Naive thymus-derived CD4-positive, alpha-beta T cell (primary cell): ENCODE results near the gene TUBA1C. TPM values are rescaled to one million over a fixed set of nuclear protein-coding genes. Genes with fewer than 3 reads are reported as not detected.

Source experiments
- ATAC-seq: fragments of 150-1000 bp; cut with Tn5 transposase; 2 replicates; pipeline ENCODE4 v1.10.0; 2021; ENCODE audit warnings: mild to moderate bottlenecking, moderate library complexity
- CTCF ChIA-PET: fragments of 350-600 bp; sonication (Branson Sonifier 250); formaldehyde crosslinking; loops from one replicate; lab custom pipeline; 2021; ENCODE audit warnings: antibody characterized with exemption; lab: Charles Lee
- POLR2A ChIA-PET: fragments of 350-600 bp; sonication (Branson Sonifier 250); formaldehyde crosslinking; loops from one replicate; lab custom pipeline; 2021; ENCODE audit warnings: antibody characterized with exemption, inconsistent platforms; lab: Charles Lee
- DNase-seq, 9 donors: peaks; one replicate each; pipeline versions ENCODE4 v3.0.0 to v3.0.0-alpha.2; 2020 to 2022; ENCODE audit warnings: mixed read lengths in 1 of 9
- H3K27ac ChIP-seq: one replicate; pipeline ENCODE4 v1.7.0; 2013; ENCODE audit warnings: mild to moderate bottlenecking, low read depth, low read length, moderate library complexity
- H3K27me3 ChIP-seq, 2 donors: one replicate each; pipeline ENCODE4 v1.7.0; 2013; ENCODE audit warnings: low read length in 2 of 2, mild to moderate bottlenecking in 2 of 2, moderate library complexity in 2 of 2; ENCODE audit not compliant: control insufficient read depth in 2 of 2, insufficient read depth in 2 of 2
- H3K36me3 ChIP-seq, 3 experiments: 1 replicate in 2 of 3; 2 replicates in 1 of 3; pipeline ENCODE4 v1.7.0; 2013; ENCODE audit warnings: low read length in 3 of 3, mild to moderate bottlenecking in 3 of 3, moderate library complexity in 1 of 3; ENCODE audit not compliant: insufficient read depth in 3 of 3, control insufficient read depth in 2 of 3
- H3K4me1 ChIP-seq, 2 donors: one replicate each; pipeline ENCODE4 v1.7.0; 2013; ENCODE audit warnings: low read length in 2 of 2, mild to moderate bottlenecking in 2 of 2, moderate library complexity in 1 of 2; ENCODE audit not compliant: control insufficient read depth in 2 of 2, insufficient read depth in 2 of 2
- H3K4me3 ChIP-seq: 2 replicates; pipeline ENCODE4 v1.7.0; 2013; ENCODE audit warnings: mild to moderate bottlenecking, low read length
- H3K9me3 ChIP-seq, 3 experiments: 1 replicate in 2 of 3; 2 replicates in 1 of 3; pipeline ENCODE4 v1.7.0; 2013; ENCODE audit warnings: low read length in 3 of 3; ENCODE audit not compliant: control insufficient read depth in 2 of 3
- H3K27ac Mint-ChIP-seq, 9 donors: one replicate each; pipeline ENCODE4 v1.8.0; 2020 to 2022; ENCODE audit warnings: mixed read lengths in 9 of 9, mild to moderate bottlenecking in 8 of 9, moderate library complexity in 5 of 9, inconsistent platforms in 2 of 9
- H3K27me3 Mint-ChIP-seq, 5 donors: one replicate each; pipeline ENCODE4 v1.8.0; 2021 to 2022; ENCODE audit warnings: mixed read lengths in 5 of 5, mild to moderate bottlenecking in 1 of 5
- H3K36me3 Mint-ChIP-seq, 5 donors: one replicate each; pipeline ENCODE4 v1.8.0; 2020 to 2022; ENCODE audit warnings: mixed read lengths in 5 of 5, mild to moderate bottlenecking in 3 of 5, inconsistent platforms in 1 of 5
- H3K4me1 Mint-ChIP-seq, 7 donors: one replicate each; pipeline ENCODE4 v1.8.0; 2020 to 2022; ENCODE audit warnings: mixed read lengths in 7 of 7, mild to moderate bottlenecking in 3 of 7, inconsistent platforms in 1 of 7
- H3K4me3 Mint-ChIP-seq, 10 donors: one replicate each; pipeline ENCODE4 v1.8.0; 2020 to 2022; ENCODE audit warnings: mild to moderate bottlenecking in 10 of 10, mixed read lengths in 10 of 10, moderate library complexity in 6 of 10, inconsistent platforms in 2 of 10
- H3K9me3 Mint-ChIP-seq, 11 donors: one replicate each; pipeline ENCODE4 v1.8.0; 2020 to 2022; ENCODE audit warnings: mixed read lengths in 11 of 11, mild to moderate bottlenecking in 4 of 11, inconsistent platforms in 1 of 11, moderate library complexity in 1 of 11
- intact Hi-C, 2 donors: fragments of 100-400 bp; cut with micrococcal nuclease; formaldehyde crosslinking; loops; one replicate each; pipeline ENCODE4 v1.15.1; 2023
- polyA plus RNA-seq, 2 donors: library from polyadenylated mRNA; unstranded; fragments of 300-500 nt; fragmentation: Illumina TruSeq; gene quantifications; one replicate each; pipeline ENCODE4 v1.2.3, GENCODE V29; 2021
- total RNA-seq, 6 experiments: library from RNA in 5 of 6; stranded (reverse) in 5 of 6; gene quantifications; 1 replicate in 5 of 6; 2 replicates in 1 of 6; pipeline ENCODE4 v1.2.3 and lab custom pipeline; 2021 to 2026

TUBA1C gene
- total and polyA plus RNA-seq, 7 experiments from 2014 or later: 17.9 to 195 (median 23.1) TPM

DNA sequence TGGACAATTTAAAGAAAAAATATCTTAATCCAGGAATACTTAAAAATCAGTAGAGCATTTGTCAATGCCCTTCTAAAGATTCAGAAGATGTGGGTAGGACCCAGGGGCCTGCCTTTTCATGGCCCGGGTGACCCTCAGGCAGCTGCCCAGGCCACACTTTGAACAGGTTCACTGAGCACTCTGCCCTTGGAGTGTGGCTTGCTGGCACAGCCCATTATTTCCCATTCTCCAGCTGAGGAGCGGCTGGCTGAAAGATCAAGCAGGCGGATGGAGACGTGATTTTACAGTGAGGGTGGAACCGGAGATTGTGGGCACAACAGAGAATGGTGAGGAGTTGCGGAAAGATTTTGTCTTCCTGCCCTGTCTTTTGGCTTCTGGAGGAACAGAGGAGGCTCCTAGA lies 23.0 kb downstream of the TUBA1C start:
- Mint-ChIP-seq H3K4me3 (no peak overlapping the region), H3K36me3 (no peaks in the 10 kb centered on the region), H3K27ac (no peak overlapping the region), H3K9me3 (no peaks in the 10 kb centered on the region), H3K27me3 (peaks cover 31 to 50% (median 35%) of the 10 kb centered on the region in 5 donors), H3K4me1 (peaks cover 0 to 1% (median 0%) of the 10 kb centered on the region in 7 donors)
- no peak overlapping the region for H3K27ac ChIP-seq
- intact Hi-C loops: loop anchor here (1.0 kb wide), 5 partner anchors 8 to 226 kb away; partner anchors contain the start of gene C1QL4 (in 2 of the 2)
- H3K27me3 ChIP-seq: no peaks in the 10 kb centered on the region
- ChIA-PET CTCF (interaction anchor here (1.0 to 3.7 kb wide), 6 partner anchors 8 to 225 kb away, joined by 3 to 27 read pairs (median 8); partner anchors contain the start of genes C1QL4 and PRPH), POLR2A (no interaction called here)
- no peak for DNase-seq
- H3K9me3 ChIP-seq: no peaks in the 10 kb centered on the region
- H3K4me3 ChIP-seq: no peak overlapping the region
- no peaks in the 10 kb centered on the region for H3K36me3 ChIP-seq
- no peaks in the 10 kb centered on the region for H3K4me1 ChIP-seq
- no peak for ATAC-seq

DNA sequence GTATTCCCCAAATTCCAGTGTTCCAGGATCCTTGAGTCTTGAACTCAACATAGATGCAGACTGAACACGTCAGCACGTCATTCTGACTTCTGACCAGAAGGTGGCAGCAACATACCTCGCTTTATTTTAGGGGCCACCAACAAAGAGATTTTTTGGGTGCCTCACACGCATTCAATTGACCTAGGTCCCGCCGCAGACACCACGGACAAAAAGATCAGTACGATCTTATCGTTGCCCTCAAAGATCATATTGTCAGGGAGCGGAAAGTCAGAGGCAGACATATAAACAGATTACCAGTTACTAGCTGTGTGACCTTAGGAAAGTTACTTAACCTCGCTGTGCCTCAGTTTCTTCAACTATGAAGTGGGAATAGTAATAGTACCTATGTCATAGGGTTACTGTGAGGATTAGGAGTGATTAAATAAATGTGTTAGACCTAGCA lies 23.6 kb downstream of the TUBA1C start:
- DNase-seq (peak in 8 of 9 donors; percentile 37 to 71 (median 66)), ATAC-seq (peak; percentile 85)
- intact Hi-C loops: loop anchor here (1.0 kb wide), 5 partner anchors 8 to 226 kb away; partner anchors contain the start of gene C1QL4 (in 2 of the 2)
- Mint-ChIP-seq H3K4me3 (no peak overlapping the region), H3K9me3 (no peaks in the 10 kb centered on the region), H3K27me3 (peaks cover 31 to 53% (median 38%) of the 10 kb centered on the region in 5 donors), H3K36me3 (no peaks in the 10 kb centered on the region), H3K4me1 (peaks cover 0 to 1% (median 0%) of the 10 kb centered on the region in 7 donors), H3K27ac (no peak overlapping the region)
- no peaks in the 10 kb centered on the region for H3K9me3 ChIP-seq
- POLR2A ChIA-PET: interaction anchor here (0.7 kb wide), 1 partner anchor 10 kb away, joined by 3 read pairs; no protein-coding TSS in a partner anchor
- no peak overlapping the region for H3K4me3 ChIP-seq
- CTCF ChIA-PET: interaction anchor here (0.7 to 4.5 kb wide), 13 partner anchors 9 to 224 kb away, joined by 3 to 27 read pairs (median 6); partner anchors contain the start of genes C1QL4 and DNAJC22
- H3K4me1 ChIP-seq: no peaks in the 10 kb centered on the region
- H3K36me3 ChIP-seq: no peaks in the 10 kb centered on the region
- H3K27ac ChIP-seq: no peak overlapping the region
- H3K27me3 ChIP-seq: no peaks in the 10 kb centered on the region

DNA sequence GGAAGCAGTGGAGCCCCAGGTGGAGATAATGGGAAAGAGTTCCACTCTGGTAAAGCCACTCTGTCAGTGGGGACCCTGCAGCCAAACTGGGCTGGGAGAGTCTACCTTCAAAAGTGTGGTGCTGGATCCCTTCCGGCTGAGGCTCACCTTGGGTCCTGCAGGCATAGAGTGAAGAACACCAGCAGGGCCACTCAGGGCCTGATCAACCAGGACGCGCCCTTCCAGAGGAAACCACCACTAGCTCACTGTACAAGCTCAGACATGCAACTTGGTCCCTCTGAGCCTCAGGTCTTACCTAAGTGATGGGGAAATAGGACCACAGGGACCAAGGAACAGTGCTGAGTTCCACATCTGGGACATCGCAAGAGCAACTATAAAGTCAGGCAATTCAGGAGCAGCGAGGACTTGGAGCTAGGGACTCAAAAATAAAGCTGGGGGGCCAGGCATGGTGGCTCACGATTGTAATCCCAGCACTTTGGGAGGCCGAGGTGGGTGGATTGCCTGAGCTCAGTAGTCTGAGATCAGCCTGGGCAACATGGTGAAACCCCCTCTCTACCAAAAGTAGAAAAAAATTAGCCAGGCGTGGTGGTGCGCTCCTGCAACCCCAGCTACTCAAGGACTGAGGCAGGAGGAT lies 24.2 kb downstream of the TUBA1C start:
- POLR2A ChIA-PET: interaction anchor here (0.6 to 0.7 kb wide), 2 partner anchors 10 to 29 kb away, joined by 3 read pairs; no protein-coding TSS in a partner anchor
- no peak overlapping the region for H3K4me3 Mint-ChIP-seq
- Histone ChIP-seq H3K27ac (no peak overlapping the region), H3K36me3 (no peaks in the 10 kb centered on the region), H3K4me3 (no peak overlapping the region), H3K27me3 (peaks cover 0 to 3% of the 10 kb centered on the region in 2 donors), H3K9me3 (no peaks in the 10 kb centered on the region), H3K4me1 (no peaks in the 10 kb centered on the region)
- H3K27ac Mint-ChIP-seq: no peak overlapping the region
- no peaks in the 10 kb centered on the region for H3K36me3 Mint-ChIP-seq
- H3K27me3 Mint-ChIP-seq: peaks cover 31 to 55% (median 39%) of the 10 kb centered on the region in 5 donors
- H3K4me1 Mint-ChIP-seq: peaks cover 0 to 1% (median 0%) of the 10 kb centered on the region in 7 donors
- intact Hi-C loops: loop anchor here (1.0 kb wide), 5 partner anchors 7 to 225 kb away; partner anchors contain the start of gene C1QL4 (in 2 of the 2)
- ATAC-seq (no peak), DNase-seq (no peak)
- CTCF ChIA-PET: interaction anchor here (0.6 to 4.5 kb wide), 16 partner anchors 8 to 224 kb away, joined by 3 to 27 read pairs (median 4); partner anchors contain the start of genes C1QL4 and DNAJC22
- no peaks in the 10 kb centered on the region for H3K9me3 Mint-ChIP-seq

DNA sequence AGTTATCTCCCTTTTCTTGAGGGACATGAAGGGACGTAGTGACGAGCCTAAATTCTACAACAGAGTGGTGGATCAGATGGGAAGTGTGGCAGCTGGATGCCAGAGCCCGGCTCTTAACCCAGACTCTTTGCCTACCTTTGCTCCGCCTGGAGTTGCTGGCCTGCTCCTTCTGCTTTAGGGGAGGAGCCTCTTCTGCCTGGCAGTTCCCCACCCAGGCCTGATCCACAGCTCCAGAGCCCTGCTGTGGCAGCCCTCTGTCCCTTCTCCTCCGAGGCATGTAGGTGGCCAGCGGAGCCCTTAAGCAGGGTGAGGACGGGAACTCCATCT lies 27.8 kb downstream of the TUBA1C start:
- H3K4me1 Mint-ChIP-seq: peaks cover 7 to 15% (median 13%) of the 10 kb centered on the region in 7 donors
- no peak overlapping the region for H3K27ac Mint-ChIP-seq
- H3K4me3 ChIP-seq: no peak overlapping the region
- H3K27ac ChIP-seq: no peak overlapping the region
- ATAC-seq (no peak), DNase-seq (no peak)
- peaks cover 10 to 11% of the 10 kb centered on the region in 2 donors for H3K4me1 ChIP-seq
- H3K9me3 ChIP-seq: no peaks in the 10 kb centered on the region
- POLR2A ChIA-PET: no interaction called here
- CTCF ChIA-PET: interaction anchor here (4.5 kb wide), 1 partner anchor 50 kb away, joined by 21 read pairs; no protein-coding TSS in a partner anchor
- H3K36me3 ChIP-seq: no peaks in the 10 kb centered on the region
- H3K9me3 Mint-ChIP-seq: no peaks in the 10 kb centered on the region
- peaks cover 0 to 15% of the 10 kb centered on the region in 2 donors for H3K27me3 ChIP-seq
- H3K4me3 Mint-ChIP-seq: no peak overlapping the region
- no peaks in the 10 kb centered on the region for H3K36me3 Mint-ChIP-seq
- H3K27me3 Mint-ChIP-seq: peaks cover 28 to 64% (median 40%) of the 10 kb centered on the region in 5 donors
- intact Hi-C loops: no loop called here

DNA sequence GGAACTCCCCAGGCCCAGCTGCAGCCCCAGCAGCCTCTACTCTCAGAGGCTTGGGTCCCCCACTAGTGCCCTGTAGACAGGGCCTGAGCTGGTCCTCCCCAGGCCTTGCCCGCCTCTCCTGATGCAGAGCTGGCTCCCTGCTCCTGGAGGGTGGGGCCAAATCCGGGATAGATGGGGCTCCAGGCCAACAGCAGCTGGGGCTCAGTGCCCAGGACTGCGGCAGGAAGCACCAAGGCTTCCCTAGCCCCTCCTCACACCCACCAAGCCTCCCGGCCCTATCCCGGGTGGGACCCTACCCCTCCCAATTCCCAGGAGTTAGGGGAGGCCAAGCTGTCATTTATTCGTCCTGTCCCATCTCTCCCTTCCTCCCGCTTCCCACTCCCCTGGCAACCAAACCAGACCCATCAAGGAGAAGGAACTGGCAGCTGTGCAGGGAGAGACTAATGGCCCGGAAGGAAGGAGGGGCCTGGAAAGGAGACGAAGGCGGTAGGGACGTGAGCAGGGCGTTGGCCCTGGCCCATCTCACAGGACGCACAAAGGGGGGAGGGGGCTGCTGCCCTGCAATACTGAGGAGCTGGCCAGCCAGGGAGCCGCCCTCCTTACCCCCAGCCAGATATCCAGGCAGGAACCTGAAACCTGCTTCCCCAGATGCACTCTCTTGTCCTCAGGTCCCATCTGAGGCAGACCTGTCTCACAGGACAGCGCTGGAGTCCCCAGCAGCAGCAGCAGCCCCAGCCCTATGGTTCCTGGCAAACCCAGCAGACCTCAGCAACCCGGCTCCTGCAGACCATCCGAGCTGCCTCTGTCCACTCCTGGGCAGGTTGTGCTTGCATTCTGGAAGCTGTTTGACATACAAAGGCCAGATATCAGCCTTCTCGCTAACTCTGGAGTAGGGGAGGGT lies 28.4 kb downstream of the TUBA1C start:
- ATAC-seq: no peak
- H3K27me3 Mint-ChIP-seq: peaks cover 28 to 64% (median 40%) of the 10 kb centered on the region in 5 donors
- H3K27me3 ChIP-seq: peaks cover 0 to 22% of the 10 kb centered on the region in 2 donors
- H3K4me1 Mint-ChIP-seq: peaks cover 7 to 21% (median 19%) of the 10 kb centered on the region in 7 donors
- H3K4me1 ChIP-seq: peaks cover 10 to 11% of the 10 kb centered on the region in 2 donors
- no peaks in the 10 kb centered on the region for H3K9me3 Mint-ChIP-seq
- no peak overlapping the region for H3K27ac ChIP-seq
- POLR2A ChIA-PET: no interaction called here
- no peaks in the 10 kb centered on the region for H3K36me3 ChIP-seq
- H3K36me3 Mint-ChIP-seq: no peaks in the 10 kb centered on the region
- intact Hi-C loops: no loop called here
- CTCF ChIA-PET: no interaction called here
- no peaks in the 10 kb centered on the region for H3K9me3 ChIP-seq
- H3K27ac Mint-ChIP-seq: no peak overlapping the region
- no peak for DNase-seq
- no peak overlapping the region for H3K4me3 ChIP-seq
- no peak overlapping the region for H3K4me3 Mint-ChIP-seq

DNA sequence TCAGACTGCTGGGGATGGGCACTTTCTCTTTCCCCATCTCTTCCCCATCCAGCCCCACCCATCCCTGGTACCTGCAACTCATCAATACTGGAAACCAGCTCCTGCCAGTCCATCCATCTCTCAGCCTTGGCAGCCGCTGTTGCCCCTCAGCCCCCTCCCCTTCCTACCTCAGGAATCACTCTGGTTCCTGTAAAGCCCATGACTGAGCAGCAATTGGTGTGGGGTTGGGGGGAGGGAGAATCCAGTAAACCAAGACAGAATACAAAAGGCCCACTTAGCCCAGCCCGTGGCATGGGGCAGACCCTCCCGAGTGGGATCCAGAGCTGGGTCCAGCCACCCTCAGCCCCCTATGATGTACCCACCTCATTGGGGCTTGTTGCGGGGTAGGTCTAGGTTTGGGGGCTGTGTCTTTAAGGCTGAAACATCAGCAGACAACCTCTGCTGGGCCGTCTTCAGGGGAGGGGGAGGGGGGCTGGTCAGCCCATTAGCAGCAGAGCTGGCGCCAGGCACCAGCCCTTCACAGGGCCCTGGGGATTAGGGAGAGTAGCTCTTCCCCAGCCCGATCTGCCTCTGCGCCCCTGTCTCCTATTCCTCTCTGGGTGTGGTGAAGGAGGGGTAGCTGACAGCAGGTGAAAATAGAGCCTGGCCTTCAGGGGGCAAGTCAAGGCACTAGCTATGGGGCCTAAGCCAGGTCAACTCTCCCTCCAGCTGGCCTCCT lies 29.4 kb downstream of the TUBA1C start:
- Mint-ChIP-seq H3K9me3 (peaks cover 0 to 2% (median 0%) of the 10 kb centered on the region in 11 donors), H3K4me3 (no peak overlapping the region), H3K27ac (no peak overlapping the region), H3K27me3 (peaks cover 32 to 71% (median 40%) of the 10 kb centered on the region in 5 donors), H3K4me1 (peaks cover 7 to 27% (median 21%) of the 10 kb centered on the region in 7 donors), H3K36me3 (no peaks in the 10 kb centered on the region)
- Histone ChIP-seq H3K4me3 (no peak overlapping the region), H3K36me3 (no peaks in the 10 kb centered on the region), H3K27ac (no peak overlapping the region), H3K4me1 (peaks cover 10 to 11% of the 10 kb centered on the region in 2 donors), H3K27me3 (peaks cover 0 to 28% of the 10 kb centered on the region in 2 donors), H3K9me3 (no peaks in the 10 kb centered on the region)
- ChIA-PET POLR2A (no interaction called here), CTCF (interaction anchor here (0.9 to 1.6 kb wide), 4 partner anchors 10 to 52 kb away, joined by 3 to 8 read pairs (median 4); no protein-coding TSS in a partner anchor)
- DNase-seq (no peak), ATAC-seq (no peak)
- intact Hi-C loops: no loop called here
